Inflammatory macrophage treated with lipopolysaccharide for 4 hours (primary cell): ENCODE measurements around the gene ZHX3.

ENCODE experiments used
- DNase-seq: peaks from one replicate; pipeline ENCODE4 v3.0.0-alpha.2; 2020

ZHX3 gene

DNA sequence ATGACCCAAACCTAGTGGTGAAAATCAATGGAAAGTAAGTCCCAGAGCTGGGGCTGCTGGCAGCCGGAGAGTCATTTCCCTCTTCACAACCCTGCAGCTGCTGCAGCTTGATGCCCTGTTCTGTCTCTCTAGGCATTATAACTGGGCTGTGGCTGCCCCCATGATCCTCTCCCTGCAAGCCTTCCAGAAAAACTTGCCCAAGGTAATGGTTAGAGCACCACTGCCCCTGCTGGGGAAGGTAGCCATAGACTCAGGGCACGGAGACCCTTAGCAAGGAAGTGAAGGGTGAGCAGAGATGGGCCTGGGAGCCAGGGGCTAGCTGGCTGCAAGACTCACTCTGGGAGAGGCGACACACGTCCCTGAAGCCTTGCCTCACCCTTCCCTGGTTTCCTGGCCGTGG is 35.1 kb upstream of the ZHX3 start:
- no peak for DNase-seq

DNA sequence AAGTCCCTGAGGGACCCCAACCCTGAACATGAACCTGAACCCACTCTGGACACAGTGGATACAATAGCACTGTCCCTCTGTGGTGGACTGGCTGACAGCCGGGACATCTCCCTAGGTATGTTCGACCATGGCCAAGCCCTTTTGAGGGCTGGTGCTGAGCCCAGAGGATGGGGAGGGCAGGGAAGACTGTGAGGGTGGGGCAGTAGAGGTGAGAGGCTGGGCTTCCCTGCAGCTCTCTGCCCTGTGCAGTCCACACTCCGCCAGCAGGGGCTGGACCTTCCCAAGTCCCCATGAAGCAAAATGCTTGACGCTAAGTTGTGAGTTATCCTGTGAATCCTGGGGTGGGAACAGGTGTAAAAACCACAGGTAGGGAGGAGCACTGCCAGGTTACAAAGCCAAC is 34.6 kb upstream of the ZHX3 start:
- no peak for DNase-seq

DNA sequence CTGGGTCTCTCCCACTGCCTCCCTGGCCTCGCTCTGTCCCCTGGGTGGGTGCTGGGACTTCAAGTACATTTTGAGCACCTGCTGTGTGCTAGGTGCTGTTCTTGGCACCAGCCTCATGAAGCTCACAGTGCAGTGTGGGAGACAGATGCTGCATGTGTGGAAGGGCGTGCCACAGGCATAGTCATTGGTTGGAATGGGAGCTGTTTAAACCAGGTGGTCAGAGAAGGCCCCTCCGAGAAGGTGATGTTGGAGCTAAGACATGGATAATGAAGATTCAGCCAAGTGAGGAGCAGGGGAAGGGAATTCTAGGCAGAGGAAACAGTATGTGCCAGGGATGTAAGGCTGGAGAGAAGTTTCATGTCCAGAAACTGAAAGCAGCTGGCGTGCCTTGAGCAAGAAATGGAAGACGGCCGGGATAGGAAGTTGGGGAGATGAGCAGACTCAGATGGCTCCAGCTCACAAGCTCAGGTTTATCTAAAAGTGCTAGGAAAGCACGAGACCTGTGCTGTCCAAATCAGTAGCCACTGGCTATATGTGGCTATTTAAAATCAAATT is 33.0 kb upstream of the ZHX3 start:
- peak; percentile 31 for DNase-seq

DNA sequence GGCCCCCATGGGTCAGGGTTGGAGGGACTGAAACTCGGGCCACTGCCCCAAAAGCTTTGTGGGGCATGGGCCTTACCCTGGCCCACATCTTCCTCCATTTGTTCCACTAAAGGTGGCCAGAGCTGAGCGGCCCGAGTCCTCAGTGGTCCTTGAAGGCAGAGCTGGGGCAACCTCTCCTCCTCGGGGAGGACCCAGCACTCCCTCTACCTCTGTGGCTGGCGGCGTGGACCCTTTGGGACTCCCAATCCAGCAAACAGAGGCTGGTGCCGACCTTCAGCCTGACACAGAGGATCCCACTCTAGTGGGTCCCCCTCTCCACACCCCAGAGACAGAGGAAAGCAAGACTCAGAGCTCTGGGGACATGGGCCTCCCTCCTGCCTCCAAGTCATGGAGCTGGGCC is 32.4 kb upstream of the ZHX3 start:
- no peak for DNase-seq

DNA sequence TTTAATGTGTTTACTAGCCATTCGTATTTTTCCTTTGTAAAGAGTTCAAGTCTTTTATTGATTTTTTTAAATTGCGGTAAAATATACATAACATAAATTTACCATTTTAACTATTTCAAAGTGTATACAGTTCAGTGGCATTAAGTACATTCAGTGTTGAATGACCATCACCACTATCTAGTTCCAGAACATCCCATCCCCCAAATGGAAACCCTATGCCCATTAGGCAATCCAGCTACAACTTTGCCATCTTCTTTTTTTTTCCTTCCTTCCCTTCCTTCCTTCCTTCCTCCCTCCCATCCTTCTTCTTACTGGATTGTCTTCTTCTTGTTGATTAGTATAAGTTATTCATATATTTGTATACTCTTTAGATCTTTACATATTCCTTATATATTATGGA is 31.7 kb upstream of the ZHX3 start:
- DNase-seq, result no peak

DNA sequence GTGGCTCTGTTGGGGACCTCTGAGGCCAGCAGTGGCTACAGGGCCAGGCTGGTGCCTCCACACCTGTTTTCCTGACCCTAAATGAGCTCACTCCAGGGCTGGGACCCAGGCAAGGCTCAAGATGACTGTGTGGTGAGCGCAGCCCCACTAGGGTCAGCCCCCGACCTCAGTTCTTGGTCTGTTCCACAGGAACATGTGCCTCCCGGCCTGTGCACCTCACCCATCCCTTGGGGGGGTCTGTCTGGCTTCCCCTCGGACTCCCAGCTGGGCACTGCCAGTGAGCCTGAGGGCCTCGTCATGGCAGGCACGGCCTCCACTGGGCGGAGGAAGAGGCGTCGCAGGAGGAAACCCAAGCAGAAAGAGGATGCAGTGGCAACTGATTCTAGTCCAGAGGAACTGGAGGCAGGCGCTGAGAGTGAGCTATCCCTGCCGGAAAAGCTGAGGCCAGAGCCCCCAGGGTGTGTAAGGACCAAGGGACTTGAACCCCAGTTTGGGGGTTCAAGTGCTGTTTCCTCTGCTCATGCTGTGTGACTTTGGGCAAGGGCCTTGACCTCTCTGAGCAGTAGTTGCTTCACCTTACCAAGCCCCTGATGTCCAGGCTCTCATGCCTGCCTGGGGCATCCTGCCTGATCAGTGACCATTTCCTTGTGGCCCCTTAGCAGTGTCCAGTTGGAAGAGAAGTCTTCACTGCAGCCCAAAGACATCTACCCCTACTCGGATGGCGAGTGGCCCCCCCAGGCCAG is 31.1 kb upstream of the ZHX3 start:
- no peak for DNase-seq

DNA sequence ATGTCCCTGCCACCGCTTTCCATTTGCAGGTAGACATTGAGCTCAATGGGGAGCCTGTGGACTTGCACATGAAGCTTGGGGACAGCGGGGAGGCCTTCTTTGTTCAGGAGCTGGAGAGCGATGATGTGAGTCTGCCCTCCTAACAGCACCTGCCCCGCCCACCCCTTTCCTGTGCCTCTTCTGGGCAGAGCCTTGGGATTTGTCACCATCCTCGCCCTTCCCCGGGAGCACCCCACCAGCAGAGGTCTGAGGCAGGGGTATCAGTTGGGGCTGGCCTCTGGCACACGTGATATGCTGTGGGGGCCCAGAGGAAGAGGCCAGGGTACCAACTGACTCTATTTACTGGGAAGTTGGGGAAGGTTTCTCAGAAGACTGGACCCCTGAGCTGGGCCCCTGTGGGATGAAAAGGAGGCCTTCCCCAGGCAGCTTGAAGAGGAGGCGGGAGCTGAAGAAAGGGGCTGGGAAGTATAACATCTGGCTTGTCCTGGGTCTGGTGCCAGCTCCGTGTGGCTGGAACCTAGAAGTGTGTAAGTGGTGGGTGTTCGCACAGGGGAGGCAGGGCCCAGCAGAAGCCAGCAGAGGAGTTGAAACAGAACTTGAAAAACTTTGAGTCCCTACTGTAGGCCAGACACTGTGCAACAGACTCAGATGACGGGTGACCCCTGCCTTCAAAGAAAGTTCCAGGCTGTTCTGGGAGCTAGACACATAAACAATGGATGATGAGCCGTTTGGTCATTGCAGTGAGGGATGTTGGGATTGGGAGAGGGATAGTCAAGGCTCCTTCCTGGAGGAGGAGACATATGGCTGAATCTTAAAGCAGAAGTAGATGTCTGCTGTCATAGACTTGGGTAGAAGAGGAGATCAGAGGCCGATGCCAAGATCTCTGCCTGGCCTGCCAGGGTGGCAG is 30.2 kb upstream of the ZHX3 start:
- no peak for DNase-seq

DNA sequence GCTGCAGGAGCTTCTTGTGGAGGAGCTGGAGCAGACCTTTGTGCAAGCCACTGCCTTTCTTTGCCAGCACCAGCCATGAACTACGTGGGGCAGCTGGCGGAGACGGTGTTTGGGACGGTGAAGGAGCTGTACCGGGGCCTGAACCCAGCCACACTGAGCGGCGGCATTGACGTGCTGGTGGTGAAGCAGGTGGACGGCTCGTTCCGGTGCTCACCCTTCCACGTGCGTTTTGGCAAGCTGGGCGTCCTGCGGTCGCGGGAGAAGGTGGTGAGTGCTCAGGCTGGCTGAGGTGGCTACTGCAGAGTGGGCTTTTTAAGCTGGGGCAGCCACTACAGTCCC is 28.2 kb upstream of the ZHX3 start:
- DNase-seq, result no peak

DNA sequence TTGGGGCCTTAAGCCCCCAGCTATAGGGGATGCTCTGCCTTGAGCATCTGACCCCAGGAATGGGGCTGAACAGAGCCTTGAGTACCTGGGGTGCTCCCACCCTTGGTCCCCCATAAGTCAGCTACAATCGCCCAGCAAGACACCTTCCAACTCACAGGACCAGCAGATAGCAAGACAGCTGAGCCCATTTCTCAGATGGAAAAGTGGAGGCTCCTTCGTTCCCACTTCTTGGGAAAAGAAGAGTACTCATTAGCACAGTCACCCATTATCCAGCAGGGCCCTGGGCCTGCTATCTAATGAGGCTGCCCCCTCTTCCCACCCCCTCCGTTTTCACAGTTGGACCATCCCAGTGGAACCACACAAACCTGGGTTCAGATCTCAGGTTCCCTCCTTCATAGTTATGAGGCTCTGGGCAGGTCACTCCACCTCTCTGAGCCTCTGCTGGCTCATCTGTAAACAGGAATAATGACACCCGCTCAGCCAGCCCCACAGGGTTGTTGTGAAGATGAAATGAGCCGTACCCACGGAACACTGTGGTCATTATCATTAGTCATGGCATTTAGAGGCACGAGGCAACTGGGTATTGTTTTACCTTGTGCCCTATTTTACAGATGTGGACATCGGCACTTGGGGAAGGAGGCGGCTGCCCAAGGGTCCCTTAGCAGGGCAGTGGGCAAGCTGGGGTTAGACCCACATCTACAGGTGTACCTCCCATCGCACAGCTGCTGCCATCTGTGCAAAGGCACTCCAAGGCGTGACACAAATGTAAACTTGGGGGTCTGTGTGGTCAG is 27.6 kb upstream of the ZHX3 start:
- DNase-seq, result no peak

DNA sequence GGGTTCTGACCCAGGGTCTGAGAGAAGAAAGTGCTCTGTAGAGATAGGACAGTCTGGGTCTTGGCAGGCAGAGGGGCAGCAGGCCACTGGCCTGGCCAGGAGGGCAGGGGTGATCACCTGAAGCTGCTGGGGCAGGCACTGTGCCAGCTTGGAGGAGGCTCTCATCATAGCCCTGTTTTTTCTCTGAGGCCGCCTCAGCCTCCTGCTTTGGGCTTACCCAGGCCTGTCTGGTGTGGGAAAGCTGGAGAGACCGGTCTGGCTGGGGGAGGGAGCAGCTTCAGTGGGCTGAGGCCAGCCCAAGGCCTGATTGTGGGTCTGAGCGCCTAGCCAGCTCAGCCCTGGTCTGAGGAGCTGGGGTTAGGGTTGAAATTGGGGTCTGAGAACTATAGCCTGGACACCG is 26.9 kb upstream of the ZHX3 start:
- DNase-seq, result no peak

DNA sequence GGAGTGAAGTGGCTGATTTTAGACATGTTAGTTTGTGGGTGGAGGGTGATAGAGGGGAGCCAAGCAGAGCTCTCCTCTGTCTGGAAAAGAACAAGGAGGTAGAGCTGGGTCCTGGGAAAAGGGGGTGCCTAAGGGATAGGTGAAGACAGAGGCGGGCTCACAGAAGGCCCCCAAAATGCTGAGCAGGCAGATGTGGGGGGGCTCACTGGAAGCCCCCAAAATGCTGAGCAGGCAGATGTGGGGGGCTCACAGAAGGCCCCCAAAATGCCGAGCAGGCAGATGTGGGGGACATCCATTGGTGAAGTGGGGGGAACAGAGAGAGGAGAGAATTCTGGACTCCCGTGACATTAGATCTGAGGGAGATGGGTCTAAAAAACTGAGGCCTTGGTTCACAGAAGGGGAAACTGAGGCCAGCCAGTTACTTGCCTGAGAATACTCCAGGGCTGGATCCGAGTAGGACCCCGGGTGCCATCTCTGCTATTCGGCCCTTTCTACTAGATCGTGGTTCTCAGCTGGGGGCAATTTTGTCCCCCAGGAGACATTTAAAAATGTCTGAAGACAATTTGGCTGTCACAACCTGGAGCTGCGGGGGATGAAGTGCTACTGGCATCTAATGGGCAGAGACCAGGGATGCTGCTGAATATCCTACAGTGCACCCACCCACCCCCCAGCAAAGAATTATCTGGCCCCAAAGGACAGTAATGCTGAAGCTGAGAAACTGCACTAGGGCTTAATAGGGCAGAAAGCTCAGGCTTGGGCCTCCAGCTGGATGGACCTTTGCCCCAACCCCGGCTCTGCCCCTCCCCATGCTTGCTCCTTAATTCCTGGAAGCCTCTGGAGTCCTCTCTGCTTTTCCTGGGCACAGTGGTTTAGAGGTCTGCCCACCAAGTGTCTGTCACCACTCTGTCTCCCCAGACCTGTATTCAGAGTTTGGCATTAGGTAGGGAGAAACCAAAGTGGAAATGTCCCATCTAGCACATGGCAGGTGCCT is 25.2 kb upstream of the ZHX3 start:
- DNase-seq, result no peak

DNA sequence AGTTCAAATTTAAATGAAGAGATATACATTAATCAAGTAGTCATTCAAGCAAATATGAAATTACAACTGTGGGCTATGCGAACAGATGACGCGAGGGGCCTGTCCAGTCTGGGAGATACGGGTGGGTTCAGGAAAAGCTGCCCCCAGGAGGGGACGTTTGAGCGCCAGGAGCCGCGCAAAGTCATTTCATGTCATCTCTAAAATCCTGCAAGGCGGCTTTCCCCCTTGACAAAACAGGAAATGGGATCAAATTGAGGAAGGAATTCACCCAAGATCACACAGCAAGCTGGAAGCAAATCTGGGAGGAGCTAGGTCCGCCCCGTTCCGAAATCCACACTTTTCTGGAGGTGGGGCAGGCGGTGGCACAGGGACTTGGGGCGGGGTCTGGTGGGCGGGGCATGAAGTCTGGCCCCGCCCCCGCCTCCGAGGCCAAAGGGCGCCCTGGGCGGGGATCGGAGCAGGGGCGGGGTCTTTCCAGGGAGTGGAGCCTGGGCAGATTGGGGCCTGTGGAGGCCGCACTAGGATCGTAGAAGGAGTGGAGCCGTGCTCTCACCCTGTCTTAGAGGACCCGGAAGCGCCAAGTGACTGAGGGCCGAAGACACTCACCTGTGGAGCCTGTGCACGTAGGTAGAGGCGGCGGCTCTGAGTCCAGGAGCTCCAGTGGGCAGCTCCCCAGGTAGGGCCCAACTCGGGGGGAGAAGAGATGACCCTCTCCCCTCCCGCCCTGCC is 23.0 kb upstream of the ZHX3 start, which contains the start of gene LPIN3:
LPIN3 (plus strand) TSS at position 495 of the 729 bp plus-strand sequence. CDS start 4,983 bp downstream, outside the sequence.
- peak; percentile 86 for DNase-seq

DNA sequence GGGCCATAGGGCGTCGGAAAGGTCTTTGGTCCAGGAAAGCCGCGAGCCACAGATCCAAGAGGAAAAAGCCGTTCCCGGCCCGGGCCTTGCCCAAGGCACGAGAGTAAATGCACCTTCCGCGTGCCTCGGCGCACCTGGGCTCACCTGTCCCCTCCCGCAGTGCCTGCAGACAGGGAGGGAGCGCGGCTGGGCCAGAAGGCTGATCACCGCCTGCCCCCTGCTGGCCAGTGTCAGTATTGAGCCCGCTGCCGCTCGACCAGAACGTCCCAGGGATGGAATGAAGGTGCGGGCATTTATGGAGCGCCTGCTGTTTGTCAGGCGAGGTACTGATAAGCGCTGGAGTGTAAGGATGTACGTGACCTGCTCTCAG is 22.4 kb upstream of the ZHX3 start:
- peak; percentile 60 for DNase-seq

DNA sequence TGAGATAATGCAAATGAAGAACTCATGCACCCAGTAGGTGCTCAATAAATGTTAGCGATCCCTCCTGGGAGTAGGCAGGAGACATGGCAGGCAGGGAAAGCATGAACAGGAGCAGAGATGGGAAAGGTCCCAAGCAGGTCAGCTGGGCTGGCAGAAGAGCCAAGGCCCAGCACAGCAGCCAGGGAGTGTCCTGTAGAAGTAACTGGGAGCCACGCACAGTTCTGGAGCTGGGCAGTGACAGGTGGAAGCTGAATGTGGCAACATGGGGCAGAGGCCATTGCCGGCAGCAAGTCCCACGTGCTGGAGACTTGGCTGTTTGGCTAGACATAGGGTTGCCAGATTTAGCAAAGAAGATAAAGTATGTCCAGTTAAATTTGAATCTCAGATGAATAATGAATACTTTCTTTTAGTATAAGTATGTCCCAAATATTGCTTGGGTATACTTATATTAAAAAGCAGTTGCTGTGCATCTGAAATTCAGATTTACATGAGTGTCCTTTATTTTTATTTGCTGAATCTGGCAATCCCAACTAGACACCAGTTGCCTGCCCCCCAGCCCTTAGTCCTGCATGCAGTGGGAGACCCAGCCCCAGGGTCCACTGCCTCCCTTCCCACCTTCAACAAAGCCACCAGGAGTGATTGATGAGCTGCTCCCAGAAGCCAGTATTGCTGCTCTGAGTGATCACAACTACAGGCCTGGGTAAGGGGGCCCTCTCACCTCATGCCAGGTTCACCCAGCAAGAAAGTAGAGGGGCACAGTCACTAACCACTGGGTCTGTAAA is 19.4 kb upstream of the ZHX3 start:
- no peak for DNase-seq

DNA sequence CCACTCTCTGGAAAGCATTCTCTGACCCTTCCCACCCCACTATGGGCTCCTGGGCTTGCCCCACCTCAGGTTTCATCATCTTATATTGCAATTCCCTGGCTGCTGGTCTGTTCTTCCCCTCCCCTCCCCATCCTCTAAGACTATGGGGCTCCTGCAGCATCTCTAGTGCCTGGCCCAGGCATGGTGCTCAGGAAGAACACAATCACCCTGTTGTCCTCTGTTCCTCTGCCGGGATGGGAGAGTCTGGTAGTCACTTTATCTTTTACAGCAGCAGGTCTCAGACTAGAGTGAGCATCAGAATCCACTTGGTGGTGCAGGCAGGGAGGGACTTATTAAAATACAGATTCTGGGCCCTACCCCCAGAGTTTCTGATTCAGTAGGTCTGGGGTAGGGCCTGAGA is 18.1 kb upstream of the ZHX3 start:
- no peak for DNase-seq

DNA sequence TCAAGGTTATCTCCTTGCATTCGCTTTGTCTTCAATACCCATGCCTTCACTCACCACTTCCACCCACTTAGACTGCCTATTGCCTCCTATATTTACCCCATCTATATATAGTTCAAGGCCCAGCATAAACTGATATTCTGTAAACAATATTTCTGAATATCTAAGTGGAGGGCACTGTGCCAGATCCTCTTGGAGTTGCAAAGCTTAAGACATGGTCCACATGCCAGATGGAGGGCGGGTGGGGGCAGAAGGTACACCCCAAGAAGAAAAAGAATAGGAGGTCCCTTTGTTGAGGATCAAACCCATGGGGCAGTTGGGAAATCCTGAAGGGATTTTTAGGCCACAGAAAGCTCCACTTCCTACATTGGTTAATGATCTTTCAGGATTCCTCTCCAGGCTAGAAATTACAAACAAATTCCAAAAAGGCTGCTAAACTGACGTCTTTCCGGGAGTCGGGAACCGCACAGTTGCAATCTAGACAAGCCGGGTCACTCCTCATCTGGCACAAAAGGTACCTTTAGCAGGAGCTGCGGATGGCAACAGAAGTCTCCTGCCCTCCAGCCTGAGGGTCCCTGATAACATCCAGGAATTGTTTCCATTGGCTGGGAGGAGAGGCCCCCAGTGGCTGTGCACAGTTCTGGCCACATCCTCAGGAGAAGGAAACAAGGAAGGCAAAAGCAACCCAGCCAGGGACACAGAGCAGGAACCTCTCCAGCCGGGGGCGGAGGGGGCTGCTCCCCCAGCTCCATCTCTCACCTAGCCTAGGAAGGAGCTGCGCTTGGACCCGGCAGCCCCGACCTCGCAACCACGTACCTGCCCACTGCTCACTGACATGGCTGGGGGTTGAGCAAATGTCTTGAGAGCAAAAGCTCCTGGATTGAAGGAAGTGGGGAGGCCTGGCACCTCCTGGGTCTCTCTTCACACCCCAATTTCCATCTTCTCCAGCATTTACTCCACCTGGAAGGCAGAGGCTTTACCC is 17.2 kb upstream of the ZHX3 start:
- no peak for DNase-seq

DNA sequence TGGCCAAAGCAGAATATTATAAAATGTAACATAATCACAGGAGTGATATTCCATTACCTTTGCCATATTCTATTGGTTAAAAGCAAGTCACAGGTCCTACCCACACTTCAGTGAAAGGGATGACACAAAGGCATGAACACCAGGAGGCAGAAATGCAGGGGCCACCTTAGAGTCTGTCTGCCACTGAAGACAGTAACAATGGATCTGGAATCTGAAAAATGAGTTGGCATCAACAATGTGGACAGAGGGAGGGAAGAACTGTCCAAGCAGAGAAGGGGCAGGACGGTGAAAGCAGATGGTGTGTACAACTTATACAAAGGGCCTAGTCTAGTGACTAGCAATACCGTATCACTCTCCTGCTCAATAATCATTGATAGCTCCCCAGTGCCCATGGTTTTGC is 16.5 kb upstream of the ZHX3 start:
- no peak for DNase-seq

DNA sequence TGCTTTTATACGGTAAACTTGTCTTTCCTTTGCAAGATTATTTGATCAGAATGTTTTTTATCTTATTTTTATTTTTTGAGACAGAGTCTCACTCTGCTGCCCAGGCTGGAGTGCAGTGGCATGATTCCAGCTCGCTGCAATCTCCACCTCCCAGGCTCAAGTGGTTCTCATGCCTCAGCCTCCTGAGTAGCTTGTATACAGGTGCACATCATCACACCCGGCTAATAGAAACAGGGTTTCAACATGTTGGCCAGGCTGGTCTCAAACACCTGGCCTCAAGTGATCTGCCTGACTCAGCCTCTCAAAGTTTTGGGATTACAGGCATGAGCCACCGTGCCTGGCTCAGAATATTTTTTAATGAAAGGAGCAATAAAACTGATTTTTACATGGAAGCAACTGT is 14.2 kb upstream of the ZHX3 start:
- DNase-seq, result no peak

DNA sequence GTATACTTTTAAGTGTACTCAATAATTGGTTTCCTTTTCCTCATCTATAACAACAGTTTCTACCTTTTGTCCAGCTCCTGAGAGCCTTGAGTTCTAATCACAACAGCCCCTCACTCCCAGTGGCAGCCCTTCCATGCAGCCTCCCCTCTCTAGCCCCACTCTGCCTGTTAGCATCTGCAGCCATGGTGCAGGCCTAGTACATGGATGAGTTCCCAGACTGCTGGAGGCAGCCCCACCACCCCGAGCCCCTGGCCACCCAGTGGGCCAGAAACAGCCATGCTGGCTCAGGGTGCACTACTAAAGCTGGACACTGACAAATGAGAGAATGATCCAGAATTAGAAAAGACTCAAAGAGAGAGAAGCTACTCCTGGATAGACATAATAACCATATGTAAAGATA is 13.4 kb upstream of the ZHX3 start:
- no peak for DNase-seq
